ENCODE results near the gene NKX6-1.

Gene NKX6-1

GRCh38 chr4:84498935-84499623, at the start of gene NKX6-1:
Gene NKX6-1 (minus strand): TSS chr4:84499292. CDS start chr4:84498228, 1,064 bp downstream.
- no peak for DNase-seq (ENCODE audit: low read depth in 2 of 2)

GRCh38 chr4:84547211-84547610, 48.1 kb upstream of the NKX6-1 start:
- DNase-seq (ENCODE audit: low read depth in 2 of 2) = no peak

GRCh38 chr4:84545093-84545492, 46.0 kb upstream of the NKX6-1 start:
- no peak for DNase-seq (ENCODE audit: low read depth in 2 of 2)

- DNase-seq (ENCODE audit: low read depth in 2 of 2) = no peak
Measured at GRCh38 chr4:84535901-84536300, 36.8 kb upstream of the NKX6-1 start.

GRCh38 chr4:84531689-84532088, 32.6 kb upstream of the NKX6-1 start:
- no peak for DNase-seq (ENCODE audit: low read depth in 2 of 2)

GRCh38 chr4:84530871-84531270, 31.8 kb upstream of the NKX6-1 start:
- no peak for DNase-seq (ENCODE audit: low read depth in 2 of 2)

- no peak for DNase-seq (ENCODE audit: low read depth in 2 of 2)
Measured at GRCh38 chr4:84530454-84530853, 31.4 kb upstream of the NKX6-1 start.

GRCh38 chr4:84529169-84529751, 30.2 kb upstream of the NKX6-1 start:
- DNase-seq (ENCODE audit: low read depth in 2 of 2) = no peak

- DNase-seq (ENCODE audit: low read depth in 2 of 2) = no peak
Measured at GRCh38 chr4:84527391-84527790, 28.3 kb upstream of the NKX6-1 start.

GRCh38 chr4:84515075-84515474, 16.0 kb upstream of the NKX6-1 start:
- no peak for DNase-seq (ENCODE audit: low read depth in 2 of 2)

GRCh38 chr4:84512277-84512676, 13.2 kb upstream of the NKX6-1 start:
- no peak for DNase-seq (ENCODE audit: low read depth in 2 of 2)

- DNase-seq (ENCODE audit: low read depth in 2 of 2) = no peak
Measured at GRCh38 chr4:84511703-84512102, 12.6 kb upstream of the NKX6-1 start.

GRCh38 chr4:84507941-84508340, 8.8 kb upstream of the NKX6-1 start:
- DNase-seq (ENCODE audit: low read depth in 2 of 2) = no peak

GRCh38 chr4:84504821-84505220, 5.7 kb upstream of the NKX6-1 start:
- no peak for DNase-seq (ENCODE audit: low read depth in 2 of 2)

GRCh38 chr4:84503495-84504437, 4.7 kb upstream of the NKX6-1 start:
- DNase-seq (ENCODE audit: low read depth in 2 of 2) = no peak

- DNase-seq (ENCODE audit: low read depth in 2 of 2) = no peak
Measured at GRCh38 chr4:84502955-84503373, 3.9 kb upstream of the NKX6-1 start.

- no peak for DNase-seq (ENCODE audit: low read depth in 2 of 2)
Measured at GRCh38 chr4:84502333-84502954, 3.4 kb upstream of the NKX6-1 start.

GRCh38 chr4:84501721-84502267, 2.7 kb upstream of the NKX6-1 start:
- no peak for DNase-seq (ENCODE audit: low read depth in 2 of 2)

GRCh38 chr4:84501202-84501503, 2.1 kb upstream of the NKX6-1 start:
- no peak for DNase-seq (ENCODE audit: low read depth in 2 of 2)

- no peak for DNase-seq (ENCODE audit: low read depth in 2 of 2)
Measured at GRCh38 chr4:84500386-84501201, 1.5 kb upstream of the NKX6-1 start.

GRCh38 chr4:84499624-84499982, 511 bp upstream of the NKX6-1 start:
- no peak for DNase-seq (ENCODE audit: low read depth in 2 of 2)
